HFF-Myc (cell line): ENCODE data around the gene PRRX1.

Source experiments
- DNase-seq: peaks from one replicate; pipeline ENCODE4 v3.0.0-alpha.2; 2011; ENCODE audit warnings: low read depth; ENCODE audit errors: extremely low read depth
- H3K4me3 ChIP-seq: replicated peaks from 2 replicates; pipeline ENCODE4 v1.5.1; 2011; ENCODE audit warnings: low read depth, mild to moderate bottlenecking, control low read depth, low read length
- CTCF ChIP-seq: IDR thresholded peaks from 2 replicates; pipeline ENCODE4 v1.5.1; 2012; ENCODE audit warnings: mild to moderate bottlenecking, low read depth, low read length, control low read depth; ENCODE audit errors: missing control alignments

Gene PRRX1

GRCh38 chr1:170686291-170686690 lies 22.4 kb downstream of the PRRX1 start:
- DNase-seq, result no peak
- no peak for TF ChIP-seq CTCF
- H3K4me3 ChIP-seq, result no peak overlapping the region

- H3K4me3 ChIP-seq, result no peak overlapping the region
- no peak for DNase-seq
- TF ChIP-seq CTCF, result no peak
Observed at GRCh38 chr1:170687621-170688020, 23.7 kb downstream of the PRRX1 start.

GRCh38 chr1:170691258-170691657 lies 27.3 kb downstream of the PRRX1 start:
- no peak for DNase-seq
- TF ChIP-seq CTCF, result no peak
- H3K4me3 ChIP-seq, result no peak overlapping the region

GRCh38 chr1:170692866-170693575 lies 29.1 kb downstream of the PRRX1 start:
- no peak for DNase-seq
- no peak overlapping the region for H3K4me3 ChIP-seq
- TF ChIP-seq CTCF, result no peak

GRCh38 chr1:170694172-170694926 lies 30.4 kb downstream of the PRRX1 start:
- H3K4me3 ChIP-seq, result no peak overlapping the region
- TF ChIP-seq CTCF, result no peak
- no peak for DNase-seq

GRCh38 chr1:170695955-170696590 lies 32.1 kb downstream of the PRRX1 start:
- H3K4me3 ChIP-seq, result no peak overlapping the region

More at GRCh38 chr1:170695955-170696590, 32.1 kb downstream of the PRRX1 start:
- no peak for TF ChIP-seq CTCF
- no peak for DNase-seq
